COLO829 (cell line): Measurements from ENCODE around the gene TESPA1.

Source experiments
- DNase-seq: peaks from one replicate; pipeline ENCODE4 v3.0.0; 2012; ENCODE audit warnings: low spot score

The TESPA1 gene

GRCh38 chr12:54983536-54984101 is 943 bp downstream of the TESPA1 start:
- no peak for DNase-seq

GRCh38 chr12:54981796-54982195 is 2.8 kb downstream of the TESPA1 start:
- DNase-seq = no peak

GRCh38 chr12:54980341-54980740 is 4.2 kb downstream of the TESPA1 start:
- no peak for DNase-seq

GRCh38 chr12:54977857-54978256 is 6.7 kb downstream of the TESPA1 start:
- no peak for DNase-seq

- peak; percentile 37 for DNase-seq
These were observed 7.4 kb downstream of the TESPA1 start for GRCh38 chr12:54977155-54977554.

GRCh38 chr12:54975875-54976274 is 8.7 kb downstream of the TESPA1 start:
- no peak for DNase-seq

GRCh38 chr12:54975272-54975671 is 9.3 kb downstream of the TESPA1 start:
- DNase-seq = no peak

- no peak for DNase-seq
These were observed 10.3 kb downstream of the TESPA1 start for GRCh38 chr12:54974279-54974678.

- DNase-seq = no peak
These were observed 11.0 kb downstream of the TESPA1 start for GRCh38 chr12:54973556-54973955.

- no peak for DNase-seq
These were observed 13.8 kb downstream of the TESPA1 start for GRCh38 chr12:54970741-54971140.

GRCh38 chr12:54968181-54968730 is 16.3 kb downstream of the TESPA1 start:
- no peak for DNase-seq

GRCh38 chr12:54967461-54967860 is 17.1 kb downstream of the TESPA1 start:
- DNase-seq = no peak

GRCh38 chr12:54961190-54961589 is 23.4 kb downstream of the TESPA1 start:
- no peak for DNase-seq

GRCh38 chr12:54959291-54960018 is 25.1 kb downstream of the TESPA1 start:
- DNase-seq = no peak

- DNase-seq = peak; percentile 63
These were observed 26.4 kb downstream of the TESPA1 start for GRCh38 chr12:54958048-54958658.

- no peak for DNase-seq
These were observed 27.5 kb downstream of the TESPA1 start for GRCh38 chr12:54956818-54957641.

GRCh38 chr12:54956322-54956721 is 28.2 kb downstream of the TESPA1 start:
- DNase-seq = no peak

GRCh38 chr12:54954801-54955200 is 29.8 kb downstream of the TESPA1 start:
- DNase-seq = no peak

- no peak for DNase-seq
These were observed 30.3 kb downstream of the TESPA1 start for GRCh38 chr12:54954228-54954627.

GRCh38 chr12:54950071-54950727 is 34.4 kb downstream of the TESPA1 start:
- no peak for DNase-seq

GRCh38 chr12:54949073-54949711 is 35.4 kb downstream of the TESPA1 start:
- no peak for DNase-seq
